Right hindlimb (tissue), 1 donor: ENCODE results near the gene SLC8B1.
"Not testable (repeated sequence)": the region's sequence is repeated elsewhere in the genome, so short reads cannot be mapped to it uniquely, and the experiment has no call there.

ENCODE experiments used
- DNase-seq: peaks from one replicate; pipeline ENCODE4 v3.0.0-alpha.2; 2018

The SLC8B1 gene

DNA sequence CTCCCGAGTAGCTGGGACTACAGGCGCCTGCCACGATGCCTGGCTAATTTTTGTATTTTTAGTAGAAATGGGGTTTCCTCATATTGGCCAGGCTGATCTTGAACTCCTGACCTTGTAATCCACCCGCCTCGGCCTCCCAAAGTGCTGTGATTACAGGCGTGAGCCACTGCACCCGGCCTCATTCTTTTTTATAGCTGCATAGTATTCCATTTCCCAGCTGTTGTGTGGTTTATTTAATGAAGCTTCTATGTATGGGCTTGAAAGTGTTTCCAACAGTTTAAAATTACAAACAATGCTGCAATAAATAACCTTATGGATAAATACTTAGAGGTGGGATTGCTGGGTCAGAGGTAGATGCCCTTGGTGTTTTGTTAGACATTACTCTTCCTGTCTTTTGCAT, 19.3 kb upstream of the SLC8B1 start:
- not testable (repeated sequence) for DNase-seq

DNA sequence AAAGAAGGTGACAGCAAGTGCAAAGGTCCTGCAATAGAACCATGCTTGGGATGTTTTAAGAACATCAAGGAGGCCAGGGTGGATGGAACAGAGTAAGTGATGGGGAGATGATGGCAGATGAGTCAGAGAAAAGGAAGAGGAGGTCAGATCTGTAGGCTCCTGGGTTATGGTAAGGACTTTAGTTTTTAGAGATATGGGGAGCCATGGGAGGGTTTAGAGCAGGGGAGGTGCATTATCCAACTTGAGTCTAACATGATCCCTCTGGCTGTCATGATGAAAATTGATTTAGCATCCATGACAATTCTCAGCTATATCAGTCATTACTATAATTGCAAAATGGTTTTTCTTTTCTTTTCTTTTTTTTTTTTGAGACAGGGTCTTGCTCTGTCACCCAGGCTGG, 16.2 kb upstream of the SLC8B1 start:
- no peak for DNase-seq

DNA sequence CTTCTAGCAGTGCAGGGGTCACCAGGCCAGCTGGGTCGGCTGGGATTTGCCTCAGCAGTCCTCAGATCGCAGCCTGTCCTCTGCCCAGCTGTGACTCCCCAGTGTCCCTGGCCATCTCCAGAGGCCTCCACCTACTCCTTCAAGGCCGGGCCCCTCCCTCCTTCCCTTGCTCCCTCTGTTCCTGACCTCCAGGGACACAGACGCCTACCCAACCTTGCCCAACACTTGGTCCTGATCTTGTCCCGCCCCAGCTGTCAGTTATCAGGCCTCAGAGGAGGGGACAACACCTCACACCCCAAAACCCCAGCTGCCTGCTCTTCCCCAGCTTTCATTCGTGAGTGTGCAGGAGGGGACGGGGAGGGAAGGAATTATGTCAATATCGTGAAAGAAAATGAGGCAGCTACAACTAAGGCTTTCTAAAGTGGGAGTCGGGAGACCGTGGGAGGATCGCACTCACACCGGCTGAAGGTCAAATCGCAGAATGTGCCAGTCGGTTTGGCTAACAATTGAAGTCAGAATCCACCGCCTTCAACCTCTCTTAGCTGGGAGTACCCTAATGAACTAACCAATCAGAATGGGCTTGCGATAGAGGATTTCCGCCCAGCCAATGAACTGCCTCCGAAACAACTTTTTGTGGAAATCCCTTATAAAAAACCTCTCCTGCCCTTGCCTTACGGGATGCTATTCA, 14.1 kb upstream of the SLC8B1 start:
- no peak for DNase-seq

DNA sequence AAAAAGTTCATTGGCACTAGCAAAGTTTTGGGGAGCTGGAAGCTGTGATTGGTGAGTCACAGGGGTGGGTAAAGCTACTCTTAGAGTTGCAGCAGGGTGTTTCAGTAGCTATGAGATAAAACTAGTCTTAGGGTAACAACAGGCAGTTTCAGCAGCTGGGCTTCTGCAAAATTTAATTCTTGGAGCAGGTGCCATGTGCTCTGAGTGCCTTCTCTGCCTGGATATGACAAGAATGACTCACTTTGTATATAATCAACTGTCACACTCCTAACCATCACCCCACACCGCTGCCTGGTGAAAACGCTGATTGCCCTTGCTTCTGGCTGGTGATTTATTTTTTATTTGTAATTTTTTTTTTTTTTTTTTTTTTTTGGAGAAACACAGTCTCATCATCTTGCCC, 13.0 kb upstream of the SLC8B1 start:
- DNase-seq = no peak

DNA sequence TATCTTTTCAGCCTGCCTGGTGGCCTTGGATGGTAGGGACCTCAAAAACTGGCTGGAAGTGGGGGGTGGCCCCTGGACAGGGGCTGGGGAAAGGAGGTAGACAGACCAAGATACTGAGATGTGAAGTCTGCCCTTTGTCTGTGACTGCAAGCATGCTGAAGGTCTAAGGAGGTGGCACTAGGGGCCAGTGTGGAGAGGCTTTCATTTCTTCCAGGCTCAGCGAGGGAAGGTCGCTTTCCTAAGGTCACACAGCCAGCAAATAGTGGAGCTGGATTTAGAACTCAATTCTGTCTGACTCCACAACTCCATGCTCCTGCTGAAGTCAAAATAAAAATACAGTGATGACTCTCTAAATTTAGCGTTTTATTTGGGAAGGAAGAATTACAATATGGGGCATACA, 12.2 kb upstream of the SLC8B1 start:
- DNase-seq = no peak

DNA sequence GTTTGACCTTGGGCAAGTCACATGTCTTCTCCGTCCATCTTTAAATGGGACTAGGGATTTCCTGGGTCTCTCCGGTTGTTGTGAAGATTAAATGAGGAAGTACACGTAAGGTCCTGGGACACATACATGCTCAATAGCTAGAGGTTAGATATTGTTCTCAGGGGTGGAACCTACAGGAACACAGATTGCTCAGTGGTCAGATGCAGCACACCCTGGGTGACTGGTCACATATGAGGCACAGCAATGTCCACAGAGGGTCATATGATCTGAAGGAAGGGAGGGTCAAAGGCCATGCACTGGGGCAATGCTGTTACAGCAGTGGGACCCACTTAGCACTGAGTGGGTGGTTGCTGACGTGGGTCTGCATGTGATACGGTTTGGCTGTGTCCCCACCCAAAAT, 11.4 kb upstream of the SLC8B1 start:
- DNase-seq = no peak

DNA sequence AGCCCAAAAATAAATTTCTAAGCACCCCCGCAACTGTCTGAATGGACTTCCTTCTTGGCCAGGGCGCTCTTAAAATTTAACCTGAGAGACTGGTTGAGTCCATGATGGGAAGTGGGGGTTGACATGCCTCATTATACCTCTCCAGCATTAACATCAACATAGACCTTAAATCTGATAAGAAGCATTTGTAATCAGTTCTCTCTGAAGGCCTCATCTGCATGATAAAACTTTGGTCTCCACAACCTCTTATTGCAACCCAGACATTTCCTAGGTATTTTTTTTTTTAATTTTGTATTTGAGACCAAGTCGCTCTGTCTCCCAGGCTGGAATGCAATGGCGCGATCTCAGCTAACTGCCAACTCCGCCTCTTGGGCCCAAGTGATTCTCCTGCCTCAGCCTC, 10.4 kb upstream of the SLC8B1 start:
- no peak for DNase-seq

DNA sequence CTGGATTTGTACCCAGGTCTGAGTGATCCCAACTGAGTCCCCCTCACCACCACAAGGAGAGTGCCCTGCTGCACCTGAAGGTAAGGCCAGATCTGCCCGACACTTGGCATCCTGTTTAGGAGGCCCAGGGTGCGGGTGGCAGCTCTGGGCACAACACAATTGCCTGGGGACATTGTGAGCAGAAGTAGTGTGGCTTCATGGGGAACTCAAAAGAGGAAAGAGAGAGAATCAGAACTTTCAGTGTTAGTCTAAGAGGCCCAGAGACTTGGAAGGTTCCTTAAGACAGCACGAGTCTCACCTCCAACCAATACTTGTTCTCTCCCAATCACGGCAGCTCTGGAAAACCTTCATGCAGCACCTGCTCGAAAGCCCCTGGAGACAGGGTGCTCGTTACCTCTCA, 6.6 kb upstream of the SLC8B1 start:
- no peak for DNase-seq

DNA sequence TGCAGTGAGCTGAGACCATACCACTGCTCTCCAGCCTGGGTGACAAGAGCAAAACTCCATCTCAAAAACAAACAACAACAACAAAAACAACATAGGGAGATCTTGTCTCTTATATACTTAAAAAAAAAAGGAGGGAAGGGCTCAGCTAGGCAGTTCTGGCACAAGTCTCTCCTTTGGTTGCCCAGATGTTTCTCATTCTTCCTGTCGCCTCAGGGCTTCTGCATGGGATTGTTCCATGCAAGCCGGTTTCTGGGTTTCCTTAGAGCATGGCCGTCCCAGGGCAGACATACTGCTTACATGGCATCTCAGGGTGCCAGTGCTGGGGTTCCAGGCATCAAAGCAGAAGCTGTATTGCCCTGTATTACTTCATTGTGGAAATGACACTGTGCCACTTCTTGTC, 5.2 kb upstream of the SLC8B1 start:
- no peak for DNase-seq

DNA sequence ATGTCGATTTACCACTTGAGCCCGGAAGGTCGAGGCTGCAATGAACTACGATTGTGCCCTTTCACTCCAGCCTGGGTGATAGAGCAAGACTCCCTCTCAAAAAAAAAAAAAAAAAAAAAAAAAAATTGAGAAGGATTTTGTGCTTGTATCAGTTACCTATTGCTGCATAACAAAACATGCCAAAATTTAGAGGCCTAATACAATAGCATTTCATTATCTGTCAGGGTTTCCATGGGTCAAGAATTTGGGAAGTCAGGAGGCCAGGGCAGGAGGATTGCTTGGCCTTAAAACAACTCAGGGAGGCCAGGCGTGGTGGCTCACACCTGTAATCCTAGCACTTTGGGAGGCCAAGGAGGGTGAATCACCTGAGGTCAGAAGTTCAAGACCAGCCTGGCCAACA, 4.6 kb upstream of the SLC8B1 start:
- no peak for DNase-seq

DNA sequence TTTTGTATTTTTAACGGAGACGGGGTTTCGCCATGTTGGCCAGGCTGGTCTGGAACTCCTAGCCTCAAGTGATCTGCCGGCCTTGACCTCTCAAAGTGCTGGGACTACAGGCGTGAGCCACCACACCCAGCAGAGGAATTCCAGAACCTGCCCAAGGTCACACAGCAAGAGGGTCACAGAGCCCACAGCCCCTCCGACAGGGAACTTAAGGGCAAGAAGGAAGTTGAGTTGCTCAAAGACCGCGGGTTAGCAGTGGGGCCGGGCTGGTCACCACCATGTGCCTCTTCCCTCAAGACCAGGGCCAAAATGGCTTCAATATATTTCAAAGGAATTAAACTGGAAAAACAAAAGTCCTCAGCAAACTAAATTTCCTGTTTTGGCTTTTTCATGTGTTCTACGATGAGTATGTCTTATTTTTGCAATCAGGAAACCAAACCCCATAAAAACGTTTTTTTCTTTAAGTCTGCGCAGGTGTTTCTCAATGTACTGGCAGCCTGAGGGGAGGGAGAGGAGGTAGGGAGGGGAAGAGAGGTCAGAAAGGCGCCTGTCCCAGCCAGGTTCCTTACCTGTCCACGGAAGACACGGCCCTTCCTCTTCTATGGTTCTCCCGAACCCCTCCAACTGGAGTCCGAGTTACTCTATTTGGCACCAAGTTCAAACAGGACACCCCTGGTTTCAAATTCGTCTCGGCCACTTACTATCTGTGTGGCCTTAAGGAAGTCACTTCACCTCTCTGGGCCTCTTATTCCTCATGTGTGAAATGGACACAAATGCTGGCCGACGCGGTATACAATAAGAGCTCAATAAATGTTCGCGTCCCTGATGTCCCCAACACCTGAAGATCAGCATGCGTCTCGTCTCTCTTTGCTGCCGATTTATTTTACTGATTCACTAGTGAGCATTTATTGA, 778 bp downstream of the SLC8B1 start:
- DNase-seq = no peak

DNA sequence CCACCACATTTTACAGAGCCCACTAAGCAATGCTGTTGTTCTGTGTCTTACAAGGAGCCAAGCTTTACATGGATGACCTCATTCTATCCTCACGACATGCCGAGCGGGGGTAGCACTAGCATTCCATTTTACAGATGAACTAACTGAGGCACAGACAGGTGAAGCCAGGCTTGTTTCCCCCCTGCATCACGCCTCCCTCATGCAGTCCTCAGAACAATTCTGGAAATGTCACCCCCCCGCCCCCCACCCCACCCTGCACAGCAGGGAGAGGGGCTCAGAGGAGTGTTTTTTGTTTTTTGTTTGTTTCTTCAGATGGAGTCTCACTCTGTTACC, 1.5 kb downstream of the SLC8B1 start:
- no peak for DNase-seq

DNA sequence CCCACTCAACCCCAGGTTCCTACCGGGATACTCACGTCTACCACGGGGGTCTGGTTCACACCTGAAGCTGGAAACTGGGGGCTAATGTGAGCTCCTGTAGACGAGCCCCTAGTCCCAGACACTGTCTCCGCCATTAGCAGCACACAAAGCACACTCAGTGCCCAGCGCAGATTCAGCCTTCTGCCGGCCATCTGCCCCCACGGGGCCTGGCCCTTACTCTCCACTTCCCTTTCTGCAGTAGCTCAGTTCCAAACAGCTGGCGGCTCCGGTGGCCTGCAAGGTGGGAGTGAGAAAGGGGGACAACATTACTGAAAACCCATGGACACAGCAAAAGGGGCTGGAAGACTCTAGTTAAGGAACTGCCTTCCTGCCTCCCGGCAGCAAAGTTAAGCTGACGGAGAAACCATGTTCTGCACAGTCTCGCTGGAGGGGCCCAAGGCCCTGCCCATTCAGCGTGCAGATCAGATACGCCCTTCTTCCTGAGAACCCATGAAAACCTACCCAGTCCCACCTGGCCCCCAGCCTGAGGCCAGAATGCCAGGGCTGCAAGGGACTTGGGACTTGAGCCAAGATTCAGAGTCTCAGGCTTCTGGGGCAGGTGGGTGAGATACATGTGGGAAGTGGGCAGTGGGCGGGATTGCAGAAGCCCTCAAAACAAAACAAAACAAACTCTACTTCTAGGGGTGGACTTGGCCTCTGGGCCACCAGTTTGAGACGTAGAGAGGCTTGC, 2.1 kb downstream of the SLC8B1 start:
- DNase-seq = no peak

DNA sequence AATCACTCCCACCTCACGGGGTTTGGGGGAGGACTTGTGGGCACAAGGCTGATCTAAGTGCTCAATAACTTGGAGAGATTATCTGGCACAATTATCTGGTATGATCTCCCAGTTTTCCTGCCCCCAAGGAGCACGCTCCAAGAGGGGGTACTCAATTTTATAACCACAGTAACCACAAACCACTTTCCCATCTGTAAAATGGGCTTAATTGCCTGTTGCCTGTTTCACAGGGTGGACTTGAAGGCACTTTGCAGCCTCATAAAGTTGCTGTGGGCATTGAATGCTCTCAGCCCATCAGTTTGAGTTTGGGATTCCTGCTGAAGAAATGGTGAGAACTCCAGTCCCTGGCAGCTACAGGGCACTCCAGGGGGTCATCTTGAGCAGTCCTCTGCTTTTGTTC, 4.4 kb downstream of the SLC8B1 start:
- no peak for DNase-seq

DNA sequence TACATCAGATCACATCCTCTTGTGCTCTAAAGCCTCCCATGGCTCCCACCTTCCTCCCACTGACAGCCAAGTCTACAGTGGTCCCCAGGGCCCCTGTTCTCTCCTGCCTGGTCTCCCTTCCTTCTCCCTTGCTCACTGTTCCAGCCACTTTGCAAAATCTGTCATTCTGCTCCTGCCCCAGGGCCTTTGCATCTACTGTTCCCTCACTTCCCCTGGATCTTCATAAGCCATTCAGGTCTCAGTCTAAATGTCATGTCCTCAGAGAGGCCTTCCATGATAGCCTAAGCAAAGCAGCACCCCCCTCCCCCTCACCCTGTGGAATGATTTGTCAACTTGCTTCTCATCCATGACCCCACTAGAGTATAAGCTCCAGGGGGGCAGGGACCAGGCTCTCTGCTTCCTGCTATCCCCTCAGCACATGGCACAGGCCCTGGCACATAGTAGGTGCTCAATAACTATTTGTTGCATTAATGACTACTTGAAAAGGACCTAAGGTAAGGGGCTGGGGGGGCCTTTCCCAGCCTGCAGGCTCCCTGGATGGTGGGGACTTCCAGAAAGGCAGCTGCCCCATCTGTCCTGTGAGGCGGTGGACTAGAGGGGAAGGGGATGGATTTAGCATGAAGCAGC, 5.0 kb downstream of the SLC8B1 start:
- DNase-seq = no peak

DNA sequence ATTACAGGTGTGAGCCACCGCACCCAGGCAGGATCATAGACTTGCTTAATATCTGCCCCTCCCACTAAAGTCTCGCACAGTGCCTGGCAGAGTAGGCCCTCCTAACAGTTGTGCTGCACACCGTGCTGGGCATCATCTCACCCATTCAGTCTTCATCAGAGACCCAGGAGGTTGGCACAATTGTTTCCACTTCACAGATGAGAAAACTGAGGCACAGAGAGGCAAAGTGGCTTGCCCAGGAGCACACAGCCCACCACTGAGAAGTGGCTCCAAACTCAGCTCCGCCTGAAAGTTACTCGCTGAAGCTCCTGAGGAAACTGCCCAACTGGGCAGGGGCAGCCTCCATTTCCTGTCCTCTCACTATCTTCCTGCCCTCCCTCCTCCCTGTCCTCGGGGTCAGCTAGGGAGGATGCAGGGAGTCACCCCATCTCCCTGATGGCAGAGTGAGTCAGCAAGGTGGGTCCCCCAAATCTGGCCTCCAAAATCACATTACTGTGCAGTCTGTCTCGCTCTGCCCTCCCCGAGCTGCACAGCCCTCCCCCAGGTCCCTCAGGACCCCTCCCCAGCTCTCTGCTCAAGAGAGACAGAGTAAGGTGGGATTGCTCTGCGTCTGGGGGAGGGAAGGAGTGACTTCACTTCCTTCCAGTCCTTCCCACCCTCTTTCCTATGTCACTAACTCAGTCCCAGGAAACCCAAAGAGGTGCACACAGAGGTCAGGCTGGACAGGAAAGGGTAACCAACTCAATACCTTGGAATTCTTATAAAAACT, 5.7 kb downstream of the SLC8B1 start:
- no peak for DNase-seq

DNA sequence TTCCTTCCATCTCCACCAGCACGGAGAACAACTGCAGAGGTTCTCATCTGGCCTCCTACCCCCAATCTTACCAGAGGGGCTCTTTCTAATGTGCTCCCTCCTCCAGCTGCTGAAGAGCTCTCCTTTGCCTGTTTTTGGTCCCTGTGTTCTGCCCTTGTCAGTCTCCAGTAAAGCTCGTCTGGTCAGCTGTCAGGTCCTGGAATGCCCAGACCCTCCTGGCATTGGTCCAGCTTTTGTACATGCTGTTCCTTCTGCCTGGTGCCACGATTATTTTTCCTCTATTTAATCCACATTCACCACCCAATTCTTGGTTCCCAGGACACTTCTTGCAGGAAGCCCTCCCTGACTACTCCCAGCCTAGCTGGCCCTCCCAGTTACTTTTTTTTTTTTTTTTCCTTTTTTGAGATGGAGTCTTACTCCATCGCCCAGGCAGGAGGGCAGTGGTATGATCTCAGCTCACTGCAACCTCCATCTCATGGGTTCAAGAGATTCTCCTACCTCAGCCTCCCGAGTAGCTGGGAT, 6.5 kb downstream of the SLC8B1 start:
- DNase-seq = no peak

DNA sequence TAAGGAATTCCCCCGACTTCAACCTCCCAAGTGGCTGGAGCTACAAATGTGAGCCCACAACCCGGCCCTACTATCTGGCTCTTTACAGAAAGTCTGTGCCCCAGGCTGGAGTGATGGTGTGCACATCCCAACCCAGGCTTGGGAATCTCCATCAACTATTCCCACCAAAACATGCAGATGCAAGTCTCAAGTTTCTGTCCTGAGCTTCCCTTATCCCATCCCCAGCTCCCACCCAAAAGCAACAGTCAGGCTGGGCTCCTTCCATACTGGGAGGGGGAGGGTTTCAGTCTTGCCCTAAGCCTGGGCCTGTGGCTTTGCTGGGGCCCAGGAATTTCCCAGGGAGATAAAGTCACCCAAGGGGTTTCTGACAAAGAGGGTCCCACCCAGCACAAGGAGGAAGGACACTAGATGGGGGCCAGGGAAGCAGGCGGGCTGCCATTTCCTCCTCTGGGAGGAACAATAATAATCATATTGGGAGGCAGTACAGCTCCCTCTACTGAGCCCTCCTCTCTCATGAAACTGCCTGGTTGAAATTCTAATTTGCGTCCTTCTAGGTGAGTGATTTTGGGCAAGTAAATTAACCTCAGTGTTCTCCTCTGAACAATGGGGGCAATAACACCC, 8.0 kb downstream of the SLC8B1 start:
- no peak for DNase-seq

DNA sequence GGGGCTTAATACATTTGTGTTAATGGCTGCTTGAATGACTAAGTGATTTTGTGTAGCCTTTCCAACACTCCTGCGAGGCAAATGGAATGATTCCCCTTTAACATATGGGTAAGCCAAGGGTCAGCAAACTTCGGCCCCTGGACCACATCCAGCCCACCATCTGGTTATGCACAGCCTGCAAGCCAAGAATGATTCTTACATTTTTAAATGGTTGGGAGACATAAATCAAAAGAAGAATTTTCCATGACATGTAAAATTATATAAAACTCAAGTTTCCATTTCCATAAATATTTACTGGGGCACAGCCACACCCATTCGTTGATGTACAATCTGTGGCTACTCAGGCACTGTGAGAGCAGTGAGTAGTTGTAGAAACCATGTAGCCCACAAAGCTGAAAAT, 9.0 kb downstream of the SLC8B1 start:
- peak; percentile 75 for DNase-seq

DNA sequence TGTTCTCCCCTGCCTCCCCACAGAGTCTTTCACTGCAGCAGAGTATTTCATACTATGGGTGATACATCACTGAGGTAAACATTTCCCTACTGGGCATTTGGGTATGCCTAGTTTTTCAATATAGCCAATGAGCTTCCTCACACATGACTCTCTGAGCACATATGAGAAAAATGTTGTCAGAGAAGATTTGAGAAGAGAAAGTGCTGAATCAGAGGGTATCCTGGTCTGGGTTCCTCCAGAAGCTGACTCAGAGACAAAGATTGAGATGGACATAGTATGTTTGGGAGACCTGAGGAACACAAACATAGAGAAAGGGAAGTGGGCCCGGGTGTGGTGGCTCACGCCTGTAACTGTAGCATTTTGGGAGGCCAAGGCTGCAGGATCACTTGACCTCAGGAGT, 12.6 kb downstream of the SLC8B1 start:
- DNase-seq = no peak

DNA sequence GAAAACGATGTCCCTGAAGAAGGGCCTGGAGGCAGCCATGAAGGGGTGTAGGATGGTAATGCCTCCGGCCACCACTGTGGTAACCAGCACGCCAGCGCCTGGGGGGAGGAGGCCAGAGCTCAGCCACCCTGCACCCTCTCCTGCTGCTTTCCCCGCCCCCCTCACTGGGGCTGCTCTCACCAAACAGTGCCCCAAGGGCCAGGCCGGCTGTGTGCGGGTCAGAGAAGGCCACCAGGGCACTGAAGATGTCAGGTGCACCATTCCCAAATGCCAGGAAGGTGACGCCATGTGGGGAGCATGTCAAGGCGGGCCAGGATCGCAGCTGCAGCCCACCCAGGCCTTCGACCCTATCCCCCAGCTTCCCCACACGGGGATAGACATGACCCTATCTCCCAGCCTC, 14.5 kb downstream of the SLC8B1 start:
- DNase-seq = peak; percentile 17
